NCI-H460 (cell line): ENCODE measurements around the gene PWP2. TPM values are rescaled to one million over a fixed set of nuclear protein-coding genes. Genes with fewer than 3 reads are reported as not detected.
"Not testable (repeated sequence)": the region's sequence is repeated elsewhere in the genome, so short reads cannot be mapped to it uniquely, and the experiment has no call there.

Experiments
- DNase-seq: peaks from one replicate; pipeline ENCODE4 v3.0.0-alpha.2; 2016; ENCODE audit warnings: low read depth; ENCODE audit errors: extremely low read depth
- polyA plus RNA-seq: library from polyadenylated mRNA; depleted of rRNA; stranded (reverse); fragments of >200 nt; gene quantifications from 2 replicates; pipeline ENCODE4 v1.2.3, GENCODE V29; 2014; cell fraction: nucleus; rRNA removed
- total RNA-seq: library from RNA; depleted of rRNA; stranded (reverse); fragments of >200 nt; shearing (Covaris generic); gene quantifications from 2 replicates; pipeline ENCODE4 v1.2.3, GENCODE V29; 2014; rRNA removed

PWP2 gene
- 2.2 and 2.5 TPM in 2 replicates for total RNA-seq
- polyA plus RNA-seq: 16.5 and 17.1 TPM in 2 replicates

DNA sequence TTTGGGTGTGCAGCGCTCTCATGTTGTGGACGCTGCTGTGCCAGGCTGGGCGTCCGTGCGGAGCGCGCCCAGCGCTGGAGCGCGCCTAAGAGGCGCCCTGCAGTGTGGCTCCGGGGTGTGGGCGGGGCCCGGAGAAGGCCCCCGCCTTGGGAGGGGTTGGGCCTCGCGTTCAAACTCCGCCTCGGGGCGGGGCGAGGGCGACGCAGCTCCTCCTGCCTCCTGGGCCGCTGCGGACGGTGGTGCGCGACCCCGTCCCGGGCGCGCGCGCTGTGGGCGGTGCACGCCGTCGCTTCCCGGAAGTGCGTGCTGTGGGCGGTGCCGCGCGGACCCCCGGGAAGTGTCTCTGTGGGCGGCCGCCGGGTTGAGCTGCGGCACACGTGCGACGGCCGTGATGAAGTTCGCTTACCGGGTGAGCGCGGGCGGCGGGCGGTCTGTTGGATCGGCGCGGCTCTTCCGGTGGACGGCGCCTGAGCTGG, at the start of gene PWP2:
Gene PWP2, plus strand, starts transcription at position 374 of the 476 bp plus-strand sequence. Its CDS starts 18 bp downstream, at position 392.
- DNase-seq: not testable (repeated sequence)

DNA sequence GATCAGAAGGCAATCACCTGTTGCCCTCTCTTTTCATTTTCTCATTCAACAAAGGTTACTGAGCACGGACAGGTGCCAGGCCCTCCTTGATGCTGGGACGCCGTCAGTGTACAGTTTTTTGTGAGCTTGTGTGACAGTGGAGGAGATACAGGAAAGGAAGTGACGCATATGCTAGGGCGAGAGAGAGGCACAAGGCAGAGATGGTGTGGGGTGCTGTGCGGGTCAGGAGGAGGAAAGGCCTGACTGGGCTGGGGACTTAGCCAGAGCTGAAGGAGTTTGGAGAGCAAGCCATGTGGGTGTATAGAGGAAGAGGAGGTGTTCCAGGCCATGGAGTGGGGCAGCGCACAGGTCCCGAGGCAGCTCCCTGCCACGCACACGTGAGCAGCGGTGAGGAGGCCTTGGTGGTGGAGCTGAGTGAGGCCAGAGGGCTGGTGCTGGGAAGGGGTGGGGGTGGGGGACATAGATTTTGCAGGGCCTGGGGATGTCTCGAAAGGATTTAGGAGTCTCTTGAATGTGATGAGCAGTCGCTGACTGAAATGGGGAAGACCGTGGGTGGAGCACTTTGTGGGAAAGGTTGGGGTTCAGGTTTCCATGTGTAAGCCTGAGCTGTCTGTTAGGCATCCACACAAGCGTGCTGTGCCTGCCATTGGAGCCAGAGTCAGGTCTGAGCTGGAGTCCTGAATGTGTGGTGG, 49.1 kb upstream of the PWP2 start:
- DNase-seq: no peak

DNA sequence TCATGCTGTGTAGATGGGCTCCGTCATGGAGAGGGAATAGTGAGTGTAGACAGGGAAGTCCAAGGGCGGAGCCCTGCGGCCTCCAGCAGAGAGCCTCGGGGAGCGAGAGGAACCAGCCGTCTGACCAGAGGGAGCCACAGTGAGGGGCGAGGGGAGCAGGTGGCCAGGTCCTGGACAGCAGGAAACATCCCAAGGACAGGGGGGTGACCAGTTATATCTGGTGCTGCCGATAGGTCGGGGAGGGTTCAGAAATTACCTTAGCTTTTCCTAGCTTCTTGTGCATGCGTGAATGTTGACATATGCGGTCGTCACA, 48.6 kb upstream of the PWP2 start:
- DNase-seq: no peak

DNA sequence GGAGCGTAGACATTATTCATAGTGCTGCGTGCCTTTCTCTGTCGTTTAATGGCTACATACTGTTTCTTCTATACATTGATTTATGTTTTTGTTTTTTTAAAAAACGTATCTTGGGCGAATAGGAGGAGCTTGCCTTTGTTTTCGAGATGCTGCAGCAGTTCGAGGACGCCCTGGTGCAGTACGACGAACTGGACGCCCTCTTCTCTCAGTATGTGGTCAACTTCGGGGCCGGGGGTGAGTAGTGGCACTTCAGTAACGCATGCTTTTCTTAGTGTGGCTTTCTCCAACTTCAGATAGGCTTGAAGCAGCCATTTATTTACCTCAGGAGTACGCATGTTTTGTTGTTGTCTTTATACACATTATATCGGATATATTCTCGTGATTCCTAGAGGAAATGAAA, 48.2 kb upstream of the PWP2 start:
- DNase-seq: no peak

DNA sequence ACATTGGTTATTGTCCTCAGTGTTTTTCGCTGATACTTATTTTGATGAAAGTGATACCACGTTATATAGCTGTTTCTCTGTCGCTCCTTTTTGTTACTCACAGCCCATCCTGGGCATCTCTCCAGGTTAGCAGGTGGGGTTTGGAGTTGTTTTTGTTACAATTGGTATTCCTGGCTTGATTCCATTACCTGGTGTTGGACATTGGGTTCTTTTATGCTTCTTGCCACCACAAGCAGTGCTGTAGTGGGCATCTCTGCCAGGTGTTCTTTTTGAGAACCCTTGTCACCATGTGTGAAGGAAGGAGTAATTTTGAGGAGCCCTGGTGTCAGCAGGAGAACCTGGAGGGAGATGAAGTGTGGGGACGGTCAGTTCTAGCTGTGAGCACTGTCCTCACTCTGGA, 47.5 kb upstream of the PWP2 start:
- DNase-seq: no peak

DNA sequence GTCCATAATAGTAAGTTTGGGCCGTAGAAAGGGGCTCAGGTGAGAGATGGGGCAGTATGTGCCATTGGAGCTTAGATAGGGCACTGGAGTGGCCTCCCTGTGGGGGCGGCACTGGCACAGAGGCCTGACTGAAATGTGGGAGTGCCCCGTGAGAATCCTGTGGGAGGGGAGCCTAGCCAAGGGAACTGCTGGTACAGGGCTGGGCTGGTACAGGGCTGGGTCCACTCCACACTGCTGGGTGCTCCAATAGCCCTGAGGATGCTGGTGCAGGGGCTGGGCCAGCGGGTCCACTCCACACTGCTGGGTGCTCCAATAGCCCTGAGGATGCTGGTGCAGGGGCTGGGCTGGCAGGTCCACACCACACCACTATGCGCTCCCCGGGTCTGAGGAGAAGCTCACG, 44.8 kb upstream of the PWP2 start:
- no peak for DNase-seq

DNA sequence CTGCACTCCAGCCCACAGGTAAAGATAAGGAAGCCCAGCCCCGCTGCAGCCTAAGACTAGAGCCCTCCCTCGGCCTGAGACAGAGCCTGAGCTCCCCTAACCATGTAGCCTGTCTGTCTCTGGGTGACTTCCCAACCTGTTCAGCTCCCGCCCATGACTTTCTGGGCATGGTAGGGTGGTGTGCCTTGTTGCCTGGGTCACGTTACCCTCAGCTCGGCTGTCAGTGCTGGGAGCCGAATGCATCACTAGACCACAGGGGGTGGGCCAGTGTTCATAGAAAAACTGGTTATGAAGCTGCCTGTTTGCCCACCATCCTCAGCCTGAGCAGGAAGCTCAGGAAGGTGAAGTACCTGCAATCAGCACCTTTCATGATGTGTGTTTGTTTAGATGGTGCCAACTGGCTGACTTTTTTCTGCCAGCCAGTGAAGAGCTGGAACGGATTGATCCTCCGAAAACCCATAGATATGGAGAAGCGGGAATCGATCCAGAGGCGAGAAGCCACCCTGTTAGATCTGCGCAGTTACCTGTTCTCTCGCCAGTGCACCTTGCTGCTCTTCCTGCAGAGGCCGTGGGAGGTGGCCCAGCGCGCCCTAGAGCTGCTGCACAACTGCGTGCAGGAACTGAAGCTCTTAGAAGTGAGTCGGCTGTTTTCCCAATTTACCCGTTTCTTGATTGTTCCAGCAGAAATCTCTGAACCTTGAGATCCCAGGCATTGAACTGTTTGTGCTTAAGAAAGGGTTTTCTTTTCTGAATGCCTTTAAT, 43.9 kb upstream of the PWP2 start:
- no peak for DNase-seq

DNA sequence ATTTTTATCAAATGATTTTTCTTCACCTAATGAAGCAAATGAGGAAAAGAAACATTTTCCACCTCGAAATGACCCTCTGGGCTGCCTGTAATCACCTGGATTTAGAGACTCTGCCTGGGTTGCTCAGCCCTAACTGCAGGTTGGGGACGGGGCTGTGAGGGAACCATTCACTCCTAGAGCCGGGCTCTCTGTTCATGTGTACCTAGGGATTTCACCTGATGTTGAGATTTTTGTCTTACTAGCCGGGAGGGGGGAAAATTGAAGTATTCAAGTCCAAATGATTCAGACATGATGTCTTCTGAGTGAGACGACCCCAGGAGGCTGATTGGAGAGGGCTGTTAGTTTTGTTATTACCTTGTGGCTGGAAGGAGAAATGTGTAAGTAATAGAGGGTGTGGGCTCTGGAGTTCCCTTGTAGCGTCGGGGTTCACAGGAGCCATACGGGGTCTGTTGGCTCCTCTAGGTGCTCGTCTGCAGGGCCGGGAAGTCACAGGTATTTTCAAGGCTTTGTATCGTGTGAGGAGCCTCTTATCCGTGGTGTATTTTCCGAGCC, 42.3 kb upstream of the PWP2 start:
- DNase-seq: no peak

DNA sequence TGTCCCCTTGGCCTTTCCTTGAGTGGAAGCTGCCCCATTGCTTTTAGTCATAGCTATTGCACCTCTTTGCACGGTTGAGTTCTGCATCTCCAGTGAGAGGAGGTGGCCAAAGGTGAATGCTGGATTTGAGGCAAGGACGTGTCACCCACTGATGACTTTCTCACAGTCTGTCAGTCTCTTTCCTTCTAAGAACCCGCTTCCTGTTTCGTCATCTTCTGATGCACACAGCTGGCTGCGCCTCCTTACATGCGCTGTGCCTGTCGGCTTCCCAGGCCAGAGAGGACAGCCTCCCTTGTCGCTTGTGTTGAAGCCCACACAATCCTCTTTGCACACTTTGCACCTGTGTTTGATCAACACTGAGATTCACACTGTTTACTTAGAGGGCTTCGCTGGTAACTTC, 41.8 kb upstream of the PWP2 start:
- DNase-seq: no peak

DNA sequence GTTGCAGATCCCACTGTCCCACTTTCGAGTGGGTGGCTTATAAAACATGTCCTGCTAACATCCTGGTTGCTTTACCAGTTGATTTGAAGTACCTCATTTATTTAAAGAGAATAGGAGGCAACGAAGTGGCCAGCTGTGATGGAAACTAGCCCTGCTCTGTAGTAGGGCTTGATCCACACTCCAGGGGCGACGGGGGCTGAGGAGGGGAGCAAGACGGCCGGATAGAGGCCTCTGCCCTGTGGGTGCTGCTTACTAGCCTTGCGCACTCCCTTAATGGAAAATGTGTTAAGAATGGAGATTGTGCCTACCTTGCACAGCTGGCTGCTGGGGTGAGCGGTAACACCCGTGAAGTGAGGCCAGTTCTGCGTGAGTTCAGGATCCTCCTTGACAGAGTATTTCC, 41.1 kb upstream of the PWP2 start:
- DNase-seq: no peak

DNA sequence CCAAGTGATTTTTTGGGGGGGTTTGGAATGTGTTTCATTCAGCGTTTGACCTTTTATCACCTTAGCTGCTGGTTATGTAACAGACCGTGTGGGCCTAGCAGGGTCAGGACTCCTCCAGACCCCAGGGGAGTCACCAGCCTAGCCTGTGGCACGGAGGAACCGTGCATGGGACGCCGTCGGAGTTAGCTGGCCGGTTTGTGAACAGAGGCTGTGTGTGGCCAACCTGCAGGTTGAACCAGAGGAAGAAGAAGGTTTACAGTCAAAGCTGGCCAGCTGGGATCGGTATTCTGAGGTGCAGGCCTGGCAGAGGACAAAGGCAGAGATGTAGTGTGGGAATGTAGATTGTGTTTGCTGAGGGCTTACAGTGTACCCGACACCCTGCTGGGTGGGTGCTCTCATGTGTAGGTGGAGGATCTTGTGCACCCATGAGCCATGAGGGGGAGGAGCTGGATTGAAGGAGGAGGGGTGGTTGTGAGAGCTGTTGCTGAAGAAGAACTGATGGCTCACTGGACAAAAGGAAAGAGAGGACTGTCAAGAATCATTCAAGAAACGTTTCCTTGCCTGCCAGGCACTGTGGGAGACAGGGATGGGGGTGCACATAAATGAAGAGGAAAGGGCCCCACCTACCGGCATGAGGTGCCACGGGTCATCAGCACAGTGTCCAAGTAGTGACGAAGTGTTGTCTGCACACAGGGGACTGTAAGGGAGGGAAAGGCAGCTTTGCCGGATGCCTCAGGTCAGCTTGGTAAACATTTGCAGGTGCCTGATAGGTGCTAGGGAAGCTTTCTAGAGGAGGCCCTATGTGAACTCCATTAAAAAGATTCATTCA, 40.0 kb upstream of the PWP2 start:
- no peak for DNase-seq

DNA sequence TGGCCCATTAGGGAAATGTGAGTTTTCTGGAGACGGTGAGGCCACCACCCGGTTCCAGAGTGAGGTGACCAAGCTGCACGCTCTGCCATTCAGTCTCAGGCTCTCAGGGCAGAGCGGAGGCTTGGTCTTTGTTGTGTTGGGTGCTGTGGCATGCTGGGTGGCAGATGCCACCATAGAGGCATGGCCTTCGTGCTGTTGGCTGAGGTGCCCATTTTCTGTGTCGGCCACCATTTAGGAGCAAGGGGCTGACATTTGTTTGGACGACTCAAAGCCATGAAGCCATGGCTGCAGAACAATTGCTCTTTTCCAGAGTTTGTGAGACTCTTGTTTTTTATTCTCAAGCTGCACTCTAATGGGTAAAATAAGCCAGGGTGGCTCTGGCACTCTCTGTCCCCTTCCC, 36.8 kb upstream of the PWP2 start:
- no peak for DNase-seq

DNA sequence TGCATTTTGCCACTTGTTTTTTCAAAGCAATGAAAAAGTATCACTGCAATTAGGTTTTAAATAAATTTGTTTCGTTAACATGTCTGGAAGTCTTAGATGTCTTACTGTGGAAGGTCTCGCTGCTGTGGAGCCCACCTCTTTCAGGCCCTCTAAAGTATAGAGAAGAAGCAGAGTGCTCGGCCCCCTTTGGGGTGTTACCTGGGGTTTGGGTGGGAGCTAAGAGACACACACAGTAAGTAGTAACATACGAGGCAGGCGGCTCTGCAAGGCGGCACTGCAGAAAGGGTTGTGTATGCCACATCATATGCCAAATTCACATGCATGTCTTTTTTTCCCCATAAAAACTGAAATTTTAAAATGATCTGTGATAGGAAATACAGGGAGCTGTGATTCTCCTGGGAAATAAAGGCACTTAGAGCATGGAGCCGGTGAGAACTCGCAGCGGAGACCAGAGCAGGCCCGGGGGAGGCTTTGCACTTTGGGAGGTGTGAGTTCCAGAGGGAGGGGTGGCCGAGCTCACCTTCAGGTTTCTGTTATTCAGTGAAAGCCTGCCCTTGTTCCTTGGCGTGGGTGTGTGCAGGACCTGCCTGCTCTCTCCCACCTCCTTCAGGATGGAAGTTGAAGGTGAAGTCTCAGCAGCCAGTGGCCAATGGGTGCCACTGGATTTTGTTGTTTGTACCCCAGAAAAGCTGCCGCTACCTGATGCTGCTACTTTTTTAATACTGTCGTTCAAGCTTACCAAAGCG, 35.7 kb upstream of the PWP2 start:
- DNase-seq: no peak

DNA sequence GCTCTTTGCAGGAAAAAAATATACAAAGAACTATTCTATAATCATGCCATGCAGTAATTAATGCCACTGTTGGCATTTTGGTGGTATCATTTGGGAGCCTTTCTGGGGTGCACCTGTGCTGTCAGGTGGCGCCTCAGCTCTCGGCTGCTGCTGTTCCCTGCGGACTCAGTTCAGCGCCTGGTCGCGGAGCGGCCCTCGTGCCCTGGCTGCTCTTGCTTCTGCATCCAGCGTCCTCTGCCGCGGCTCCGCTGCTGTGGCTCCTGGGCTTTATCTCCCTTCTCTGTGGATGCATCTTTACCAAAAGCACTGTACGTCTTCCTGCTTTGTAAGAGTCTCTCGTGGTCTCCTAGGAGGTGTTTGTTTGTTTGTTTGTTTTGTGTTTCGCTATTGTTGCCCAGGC, 35.1 kb upstream of the PWP2 start:
- no peak for DNase-seq

DNA sequence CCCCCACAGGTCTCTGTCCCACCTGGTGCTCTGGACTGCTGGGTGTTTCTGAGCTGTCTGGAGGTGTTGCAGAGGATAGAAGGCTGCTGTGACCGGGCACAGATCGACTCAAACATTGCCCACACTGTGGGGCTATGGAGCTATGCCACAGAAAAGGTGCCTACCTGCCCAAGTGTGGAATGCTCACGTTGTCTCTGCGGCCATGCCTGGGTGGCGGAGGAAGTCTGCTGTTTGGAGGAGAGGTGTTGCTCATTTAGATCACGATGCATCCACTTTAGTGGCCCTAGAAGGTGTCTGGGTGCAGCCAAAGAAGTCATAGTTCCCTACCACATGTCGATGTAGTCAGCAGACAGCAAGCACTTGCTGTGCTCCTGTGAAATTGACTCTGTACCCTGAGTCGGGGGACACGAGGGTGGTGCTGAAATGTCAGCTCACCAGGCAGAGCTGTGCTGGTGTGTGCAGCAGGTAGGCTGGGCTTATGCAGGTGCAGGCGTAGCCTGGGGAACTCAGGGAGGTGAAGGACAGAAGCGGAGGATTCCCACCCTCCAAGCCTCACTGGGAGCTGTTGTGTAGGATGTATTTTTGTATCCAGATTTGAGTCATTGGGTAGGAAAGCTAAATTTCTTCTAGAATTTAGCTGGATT, 32.8 kb upstream of the PWP2 start:
- DNase-seq: no peak

DNA sequence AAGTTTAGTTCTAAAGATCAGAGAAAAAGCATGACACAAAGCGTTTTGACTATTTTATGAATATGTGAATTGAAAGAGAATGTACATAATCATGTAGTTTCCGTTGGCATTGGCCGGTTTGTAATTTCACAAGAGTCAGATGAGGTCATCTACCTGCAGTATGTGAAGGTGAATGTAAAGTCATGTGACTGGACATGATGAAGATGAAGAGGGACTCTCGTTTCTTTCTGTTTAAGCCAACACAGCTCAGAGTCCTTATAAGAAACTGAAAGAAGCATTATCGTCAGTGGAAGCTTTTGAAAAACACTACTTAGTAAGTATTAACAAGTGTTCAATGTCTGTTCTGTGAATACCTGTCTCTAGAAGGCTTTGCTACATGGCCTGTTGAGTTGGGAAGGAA, 30.9 kb upstream of the PWP2 start:
- no peak for DNase-seq

DNA sequence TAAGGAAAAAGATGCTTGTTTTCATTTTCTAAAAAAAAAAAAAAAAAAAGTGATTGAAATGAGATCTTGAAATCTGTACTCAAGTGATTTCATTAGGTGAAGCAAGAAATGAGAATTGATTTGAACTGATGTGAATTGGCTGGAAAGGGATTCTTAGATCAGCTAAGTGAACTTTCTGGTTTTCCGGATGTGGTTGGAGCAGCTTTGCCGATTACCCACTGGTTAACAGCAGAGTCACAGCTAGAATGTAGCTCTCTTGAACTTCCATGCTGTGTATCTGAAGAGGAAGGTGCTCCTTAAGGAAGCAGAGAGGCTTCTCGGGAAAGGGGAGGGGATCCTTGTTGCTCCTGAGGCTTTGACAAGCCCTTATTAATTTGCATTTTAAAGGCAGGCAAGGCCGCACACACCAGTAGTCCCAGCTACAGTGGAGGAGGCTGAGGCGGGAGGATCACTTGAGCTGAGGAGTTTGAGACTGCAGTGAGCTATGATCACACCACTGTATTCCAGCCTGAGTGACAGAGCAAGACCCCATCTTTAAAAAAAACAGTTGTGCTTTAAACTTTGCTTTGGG, 28.7 kb upstream of the PWP2 start:
- no peak for DNase-seq

DNA sequence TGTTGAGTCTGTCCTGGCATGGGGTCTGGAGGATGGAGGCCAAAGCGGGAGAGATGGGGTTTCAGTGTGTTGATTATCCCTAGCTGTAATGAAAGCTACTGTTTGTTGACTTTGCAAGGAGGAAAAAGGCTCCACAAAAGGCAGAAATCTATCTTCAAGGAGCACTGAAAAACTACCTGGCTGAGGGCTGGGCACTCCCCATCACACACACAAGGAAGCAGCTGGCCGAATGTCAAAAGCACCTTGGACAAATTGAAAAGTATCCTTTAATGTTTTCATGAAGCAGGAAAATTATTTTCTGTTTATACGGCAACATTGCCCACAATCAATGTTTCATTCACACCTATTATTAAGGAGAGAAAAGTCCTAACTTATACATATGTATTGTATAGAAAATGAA, 27.8 kb upstream of the PWP2 start:
- no peak for DNase-seq

DNA sequence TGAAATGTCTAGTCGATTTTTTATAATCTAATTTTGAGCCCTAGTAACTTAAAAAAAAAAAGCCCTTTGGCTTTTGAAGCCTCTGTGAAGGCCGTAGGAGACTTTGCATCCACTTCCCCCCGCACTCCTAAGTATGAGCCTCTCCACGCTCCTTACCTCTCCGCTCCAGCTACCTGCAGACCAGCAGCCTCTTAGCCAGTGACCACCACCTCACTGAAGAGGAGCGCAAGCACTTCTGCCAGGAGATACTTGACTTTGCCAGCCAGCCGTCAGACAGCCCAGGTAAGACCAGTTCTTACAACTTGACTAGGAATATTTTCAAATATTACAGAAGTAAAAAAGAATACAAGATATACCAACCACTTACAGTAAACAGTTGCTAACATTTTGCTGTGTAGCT, 27.4 kb upstream of the PWP2 start:
- no peak for DNase-seq
